8988T (cell line): ENCODE data around the gene UGT8.
"Not testable (repeated sequence)": the region's sequence is repeated elsewhere in the genome, so short reads cannot be mapped to it uniquely, and the experiment has no call there.

Source experiments
- DNase-seq: peaks from one replicate; pipeline ENCODE4 v3.0.0; 2011

Gene UGT8

DNA sequence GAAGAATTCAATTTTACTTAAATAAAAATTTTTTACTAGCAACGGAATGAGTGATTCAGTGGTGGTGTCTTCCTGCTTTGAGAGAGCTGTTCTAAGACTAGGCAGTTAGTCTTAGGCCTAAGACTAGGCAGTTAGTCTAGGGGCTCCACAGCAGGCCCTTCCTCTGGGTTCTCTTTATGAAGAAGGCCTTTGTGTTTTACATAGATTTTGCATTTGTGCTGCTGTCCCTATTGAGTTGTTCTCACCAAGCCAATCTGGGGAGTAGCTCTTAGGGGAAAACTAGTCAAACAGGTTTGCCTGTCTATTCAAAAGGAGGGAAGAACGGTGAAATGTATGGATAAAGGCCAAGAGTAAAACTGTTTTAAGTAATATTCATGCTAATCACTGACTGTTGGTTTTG lies 7.6 kb downstream of the UGT8 start:
- DNase-seq = no peak

DNA sequence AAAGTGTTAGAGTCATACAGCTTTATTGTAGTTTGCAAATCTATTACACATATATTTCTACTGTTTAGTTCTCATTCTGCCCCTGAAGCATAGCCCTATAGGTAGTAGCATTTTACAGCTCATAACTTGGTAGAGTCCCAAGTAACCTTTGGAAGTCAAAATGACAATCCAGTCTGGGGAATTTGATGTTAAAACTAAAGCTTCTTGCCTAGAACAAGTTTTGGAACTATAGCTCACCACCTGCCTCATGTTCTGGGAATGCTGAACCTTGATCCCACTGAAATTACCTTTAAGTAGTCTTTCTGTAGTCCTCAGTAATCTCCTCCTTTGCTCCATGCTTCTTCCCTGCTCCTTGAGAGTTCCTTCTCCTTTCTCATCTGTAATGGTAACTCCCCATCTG lies 8.4 kb downstream of the UGT8 start:
- no peak for DNase-seq

DNA sequence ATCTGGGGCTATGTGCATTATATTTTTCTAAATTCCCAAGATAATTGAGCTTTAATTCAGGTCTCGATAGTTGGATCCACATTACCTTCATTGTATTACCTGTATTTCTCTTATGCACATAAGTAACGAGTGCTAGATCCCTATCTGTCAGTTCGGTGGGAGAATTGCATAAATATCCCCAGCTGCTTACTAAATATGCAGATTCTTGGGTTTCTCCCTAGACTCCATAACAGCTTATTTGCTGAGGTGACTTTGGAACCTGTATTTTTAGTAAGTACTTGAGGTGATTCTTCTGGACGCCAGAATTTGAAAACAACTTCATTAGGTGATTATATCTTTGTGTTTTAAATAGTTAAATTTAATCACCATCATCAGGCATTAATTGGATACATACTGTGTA lies 15.0 kb downstream of the UGT8 start:
- no peak for DNase-seq

DNA sequence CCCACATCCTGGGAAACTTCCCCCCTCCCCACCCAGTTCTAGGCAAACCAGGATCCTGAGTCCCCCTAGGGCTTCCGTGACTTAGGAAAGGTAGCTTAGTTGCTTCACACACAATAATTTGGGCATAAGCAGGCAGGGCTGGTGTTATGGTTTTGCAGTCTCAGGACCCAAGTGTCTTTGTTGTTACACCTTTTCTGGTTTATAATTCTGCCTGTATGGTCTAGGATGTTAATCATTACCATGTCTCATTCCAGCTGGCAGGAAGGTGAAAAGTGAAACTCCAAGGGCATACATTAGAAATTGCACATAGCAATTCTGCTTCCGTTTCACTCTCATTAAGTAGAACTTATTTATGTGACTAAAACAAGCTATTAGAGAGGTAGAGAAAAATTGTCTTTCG lies 16.8 kb downstream of the UGT8 start:
- no peak for DNase-seq

DNA sequence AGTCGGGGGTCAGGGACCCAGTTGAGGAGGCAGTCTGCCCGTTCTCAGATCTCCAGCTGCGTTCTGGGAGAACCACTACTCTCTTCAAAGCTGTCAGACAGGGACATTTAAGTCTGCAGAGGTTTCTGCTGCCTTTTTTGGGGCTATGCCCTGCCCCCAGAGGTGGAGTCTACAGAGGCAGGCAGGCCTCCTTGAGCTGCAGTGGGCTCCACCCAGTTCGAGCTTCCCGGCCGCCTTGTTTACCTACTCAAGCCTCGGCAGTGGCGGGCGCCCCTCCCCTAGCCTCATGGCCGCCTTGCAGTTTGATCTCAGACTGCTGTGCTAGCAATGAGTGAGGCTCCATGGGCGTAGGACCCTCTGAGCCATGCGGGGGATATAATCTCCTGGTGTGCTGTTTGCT lies 17.4 kb downstream of the UGT8 start:
- not testable (repeated sequence) for DNase-seq

DNA sequence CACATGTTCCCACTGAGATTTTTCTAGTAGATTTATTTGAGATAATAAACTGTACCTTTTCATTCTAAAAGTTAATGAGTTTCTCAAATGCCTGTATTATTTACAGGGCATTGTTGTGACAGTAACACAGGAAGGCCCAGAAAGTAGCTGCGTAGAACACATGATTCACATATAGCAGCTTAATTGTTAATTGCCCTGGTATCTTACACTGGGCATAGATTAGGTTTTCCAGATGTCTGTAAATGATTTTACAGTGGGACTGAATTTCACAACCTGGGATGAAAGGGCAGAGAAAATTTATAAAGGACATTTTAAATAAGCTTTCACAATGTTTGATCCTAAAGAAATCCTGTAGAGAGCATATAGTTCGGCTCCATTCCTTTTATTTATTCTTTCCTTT lies 27.6 kb downstream of the UGT8 start:
- no peak for DNase-seq

DNA sequence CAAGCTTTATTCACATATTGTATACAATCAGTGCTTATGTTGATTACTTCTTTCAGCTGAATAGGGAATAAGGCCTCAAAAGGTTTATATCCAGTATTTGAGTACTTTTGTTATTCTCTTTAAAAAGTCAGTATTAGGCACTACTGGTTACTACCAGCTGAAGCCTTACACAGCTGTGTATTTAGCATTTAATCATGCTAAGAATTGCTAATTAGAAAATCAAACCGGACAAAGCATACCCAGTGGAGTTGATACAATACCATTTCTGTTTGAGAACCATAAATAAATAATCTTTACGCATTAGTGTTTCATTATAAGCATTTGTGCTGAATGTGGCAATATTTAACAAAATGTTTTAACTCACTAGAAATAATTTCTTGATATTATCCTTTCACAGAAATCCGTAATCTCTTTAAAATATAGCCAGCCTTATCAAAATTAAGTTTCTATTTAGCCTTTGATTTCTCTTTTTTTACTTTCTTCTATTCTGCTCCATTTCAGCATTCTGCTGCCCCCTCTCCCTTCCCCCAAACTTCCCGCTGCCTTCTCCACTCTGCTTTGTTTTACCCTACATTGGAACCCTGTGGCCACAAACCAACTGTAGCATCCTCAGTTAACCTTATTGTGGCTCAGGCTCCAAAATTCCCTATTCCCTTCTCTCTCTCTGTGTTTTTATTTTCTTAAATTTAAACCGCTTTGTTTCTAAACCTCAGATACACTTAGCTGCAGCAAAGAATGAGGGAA lies 37.8 kb downstream of the UGT8 start:
- DNase-seq = no peak

GRCh38 chr4:114642173-114642780 lies 43.7 kb downstream of the UGT8 start:
- DNase-seq = no peak

DNA sequence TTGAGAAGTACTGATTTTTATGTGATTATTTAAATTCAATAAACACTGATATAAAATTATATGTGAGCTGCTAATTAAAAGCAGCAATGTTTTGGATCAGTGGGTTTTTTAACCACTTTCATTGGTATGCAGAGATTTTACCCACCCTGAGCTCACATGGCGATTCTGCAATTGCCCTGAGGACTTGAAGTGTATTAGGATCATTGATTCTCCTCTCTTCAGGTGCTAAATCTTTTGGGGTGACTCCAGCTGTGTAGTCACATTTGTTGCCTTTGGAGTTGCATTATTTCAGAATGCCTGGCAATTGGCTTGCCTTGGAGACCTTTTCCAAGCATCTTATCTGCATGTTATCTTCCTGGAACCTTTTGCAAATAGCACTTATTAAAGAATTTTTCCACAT lies 51.3 kb downstream of the UGT8 start:
- DNase-seq = no peak

- DNase-seq = no peak
Measured at GRCh38 chr4:114653675-114654074, 55.1 kb downstream of the UGT8 start.

DNA sequence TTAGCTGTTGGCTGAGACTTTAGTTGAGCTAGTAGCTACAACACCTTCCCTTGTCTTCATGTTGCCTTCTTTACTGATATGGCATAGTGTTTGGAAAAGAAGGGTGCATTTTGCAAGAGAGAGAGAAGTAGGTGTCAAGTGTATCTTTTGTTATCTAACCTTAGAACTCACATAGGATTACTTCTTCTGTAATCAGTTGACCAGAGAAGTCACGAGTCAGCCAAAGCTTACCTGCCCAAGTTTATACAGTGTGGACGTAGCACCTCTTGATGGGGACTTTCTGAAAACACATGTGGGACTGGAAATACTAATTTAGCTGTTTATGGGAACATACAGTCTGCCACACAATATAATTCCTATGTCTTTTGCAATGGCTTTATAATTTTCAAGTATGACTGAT lies 56.0 kb downstream of the UGT8 start:
- no peak for DNase-seq

- no peak for DNase-seq
Measured at GRCh38 chr4:114658179-114658578, 59.6 kb downstream of the UGT8 start.

GRCh38 chr4:114658776-114659175 lies 60.2 kb downstream of the UGT8 start:
- no peak for DNase-seq

- no peak for DNase-seq
Measured at GRCh38 chr4:114659386-114660008, 60.9 kb downstream of the UGT8 start.

DNA sequence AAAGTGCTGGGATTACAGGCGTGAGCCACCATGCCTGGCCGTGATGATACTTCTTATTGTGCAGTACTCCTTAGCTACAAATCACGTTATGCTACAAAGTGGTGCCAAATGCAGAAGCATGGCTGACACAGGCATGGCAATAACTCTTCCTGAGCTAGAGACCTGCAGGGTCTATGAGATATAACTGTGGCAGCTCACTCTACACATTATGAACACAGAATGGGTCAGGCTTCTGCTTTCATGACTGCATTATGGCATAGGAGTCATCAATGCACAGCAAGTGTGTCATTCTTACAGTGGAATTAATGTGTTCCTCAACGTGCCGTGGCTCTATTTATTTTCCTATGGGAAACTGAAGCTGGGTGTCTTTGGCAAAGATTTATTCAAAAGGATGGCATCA lies 64.5 kb downstream of the UGT8 start:
- no peak for DNase-seq

DNA sequence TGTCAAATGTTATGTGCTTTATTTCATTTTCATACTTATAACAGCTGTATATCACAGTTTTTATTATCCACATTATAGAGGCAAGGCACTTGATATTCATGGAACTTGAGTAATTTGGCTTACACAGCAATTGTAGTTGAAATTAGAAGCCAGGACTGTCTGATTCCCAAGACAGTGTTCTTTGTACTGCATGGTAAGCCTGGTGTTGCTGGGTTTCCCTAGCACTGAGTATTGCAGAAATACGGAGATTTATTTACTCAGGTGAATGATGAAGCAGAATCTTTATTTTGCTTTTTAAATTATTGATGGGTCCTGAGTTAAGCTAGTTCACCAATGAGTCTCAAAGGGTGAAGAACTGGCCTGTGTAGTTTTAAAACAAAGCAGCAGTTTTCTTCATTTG lies 70.0 kb downstream of the UGT8 start:
- no peak for DNase-seq

- DNase-seq = not testable (repeated sequence)
Measured at GRCh38 chr4:114670733-114671132, 72.1 kb downstream of the UGT8 start.

GRCh38 chr4:114673306-114673705 lies 74.7 kb downstream of the UGT8 start:
- DNase-seq = no peak

GRCh38 chr4:114674080-114674479 lies 75.5 kb downstream of the UGT8 start:
- no peak for DNase-seq

GRCh38 chr4:114677346-114677979 lies 78.9 kb downstream of the UGT8 start:
- no peak for DNase-seq

DNA sequence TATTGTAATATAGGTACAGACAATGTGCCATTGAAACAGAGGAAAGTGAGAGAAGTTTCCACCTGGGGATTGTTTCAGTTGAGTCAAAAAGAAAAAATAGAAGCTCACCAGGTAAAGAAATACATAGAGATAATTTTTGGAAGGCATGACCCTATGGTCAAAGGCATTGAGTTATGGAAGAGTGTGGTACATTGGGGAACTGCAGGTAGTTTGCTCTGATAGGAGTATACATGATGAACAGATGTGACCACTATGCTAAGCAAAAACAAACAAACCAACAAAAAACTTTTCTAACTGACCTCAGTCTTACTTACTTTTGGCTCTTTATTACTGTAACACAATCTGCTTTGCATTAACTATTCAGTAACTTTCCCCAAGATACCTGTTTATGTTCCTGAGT lies 85.9 kb downstream of the UGT8 start:
- DNase-seq = no peak

DNA sequence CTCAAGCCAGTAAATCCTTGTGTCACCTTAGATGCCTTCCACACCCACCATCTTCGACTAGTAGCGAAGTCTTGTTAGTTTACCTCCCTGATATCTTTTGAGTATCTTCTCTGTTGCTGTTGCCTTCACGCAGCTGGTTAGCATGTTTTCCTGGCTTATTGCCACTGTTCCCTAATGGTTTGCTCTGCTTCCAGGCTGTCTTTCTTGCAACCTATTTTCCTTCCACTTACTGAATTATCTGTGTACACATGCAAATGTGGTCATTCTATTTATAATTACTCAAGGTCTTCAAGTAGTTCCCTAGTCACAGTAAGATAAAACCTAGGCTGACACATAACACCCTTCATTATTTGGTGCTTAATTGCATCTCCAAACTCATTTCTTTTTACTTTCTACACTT lies 89.5 kb downstream of the UGT8 start:
- DNase-seq = no peak

- no peak for DNase-seq
Measured at GRCh38 chr4:114690571-114690970, 92.0 kb downstream of the UGT8 start.

GRCh38 chr4:114691865-114692264 lies 93.3 kb downstream of the UGT8 start:
- DNase-seq = no peak
